Skin epidermis (tissue), 12 donors: ENCODE results near the gene CEP41.
A peak's percentile ranks its signal among the peaks of the same experiment; 100 is the strongest.
"Not testable (repeated sequence)": the region's sequence is repeated elsewhere in the genome, so short reads cannot be mapped to it uniquely, and the experiment has no call there.

ENCODE experiments used
- H3K27ac ChIP-seq, 21 experiments: fragments of 200-600 bp; sonication (generic) in 11 of 21; one replicate each; pipeline ENCODE4 v1.5.0; 2020; ENCODE audit warnings: mild to moderate bottlenecking in 3 of 21, inconsistent platforms in 2 of 21, moderate library complexity in 2 of 21
- H3K4me3 ChIP-seq, 7 experiments: fragments of 200-600 bp; sonication (generic) in 2 of 7; one replicate each; pipeline ENCODE4 v1.5.0; 2020; ENCODE audit warnings: inconsistent platforms in 2 of 7, mild to moderate bottlenecking in 2 of 7, moderate library complexity in 1 of 7

The CEP41 gene

DNA sequence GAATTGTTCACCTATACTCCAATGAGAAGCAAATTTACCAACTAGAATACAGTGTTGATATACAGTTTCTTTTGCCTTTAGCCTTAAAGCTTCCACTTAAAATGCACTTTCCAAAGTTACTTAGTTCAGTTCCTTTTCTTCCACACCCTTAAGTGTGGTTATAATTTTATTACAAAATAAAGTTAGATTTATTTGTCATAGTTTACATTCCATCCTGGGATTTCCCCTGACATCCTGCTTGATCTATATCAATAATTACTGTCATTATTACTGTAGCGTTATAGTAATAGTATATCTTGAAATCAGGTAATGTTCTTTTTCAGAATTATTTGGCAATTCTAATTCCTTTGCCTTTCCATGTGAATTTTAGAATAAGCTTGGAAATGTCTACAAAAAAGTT lies 27.8 kb upstream of the CEP41 start:
- no peak overlapping the region for H3K27ac ChIP-seq
- no peak overlapping the region for H3K4me3 ChIP-seq

DNA sequence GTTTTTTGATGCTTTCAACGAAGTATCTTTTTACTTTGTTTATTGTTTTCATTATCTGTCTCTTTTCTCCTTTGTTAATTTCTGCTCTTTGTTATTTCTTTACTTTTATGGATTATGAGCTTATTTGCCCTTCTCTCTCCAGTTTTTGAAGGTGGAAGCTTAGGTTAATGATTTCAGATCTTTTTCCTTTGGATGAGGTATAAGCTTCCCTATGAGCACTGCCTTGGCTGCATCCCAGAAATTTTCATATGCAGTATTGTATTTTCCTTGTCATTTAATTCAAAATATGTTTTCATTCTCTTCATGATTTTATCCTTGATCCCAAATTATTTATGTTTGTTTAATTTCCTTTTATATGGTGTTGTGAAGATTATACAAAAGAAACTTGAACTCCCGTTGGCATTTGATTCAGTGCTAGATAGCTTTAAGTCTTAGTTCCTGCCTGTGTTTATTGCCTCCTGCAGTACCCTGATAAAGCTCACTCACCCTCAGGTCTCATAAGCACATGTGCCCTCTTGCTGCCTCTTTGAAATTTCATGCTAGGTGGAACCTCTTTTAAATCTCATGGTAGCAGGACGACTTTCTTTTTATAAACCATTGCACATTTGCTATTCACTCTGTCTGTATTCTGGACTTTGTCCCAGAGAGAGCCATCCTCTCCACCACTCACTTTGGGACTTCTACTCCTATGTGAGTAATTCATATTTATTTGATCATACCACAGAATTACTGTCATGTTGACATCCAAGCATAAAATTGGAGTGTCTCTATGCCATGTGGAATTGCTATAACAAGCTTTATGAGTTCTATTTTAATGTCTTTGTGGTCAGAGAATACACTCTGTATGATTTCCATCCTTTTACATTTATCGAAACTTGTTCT lies 23.0 kb upstream of the CEP41 start:
- H3K27ac ChIP-seq: no peak overlapping the region
- H3K4me3 ChIP-seq: no peak overlapping the region

DNA sequence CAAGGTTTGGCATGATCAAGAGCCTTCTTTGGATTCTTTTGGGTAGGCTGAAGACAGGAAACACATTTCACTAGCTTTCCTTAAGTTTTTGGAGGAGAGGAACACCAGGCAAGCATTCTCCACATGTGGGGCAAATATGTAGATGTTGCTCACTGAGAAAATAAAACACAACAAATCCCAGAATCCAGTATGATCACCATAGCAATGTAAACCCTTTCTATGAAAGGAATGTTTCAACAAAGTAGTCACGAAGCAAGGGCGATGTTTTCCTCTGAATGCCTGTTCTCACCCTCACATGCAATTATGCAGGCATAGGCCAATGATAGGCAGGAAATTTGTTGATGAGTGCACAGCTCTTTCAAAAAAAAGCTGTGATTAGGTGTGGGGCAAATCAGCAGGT lies 20.5 kb upstream of the CEP41 start:
- Histone ChIP-seq H3K27ac (no peak overlapping the region), H3K4me3 (no peak overlapping the region)

DNA sequence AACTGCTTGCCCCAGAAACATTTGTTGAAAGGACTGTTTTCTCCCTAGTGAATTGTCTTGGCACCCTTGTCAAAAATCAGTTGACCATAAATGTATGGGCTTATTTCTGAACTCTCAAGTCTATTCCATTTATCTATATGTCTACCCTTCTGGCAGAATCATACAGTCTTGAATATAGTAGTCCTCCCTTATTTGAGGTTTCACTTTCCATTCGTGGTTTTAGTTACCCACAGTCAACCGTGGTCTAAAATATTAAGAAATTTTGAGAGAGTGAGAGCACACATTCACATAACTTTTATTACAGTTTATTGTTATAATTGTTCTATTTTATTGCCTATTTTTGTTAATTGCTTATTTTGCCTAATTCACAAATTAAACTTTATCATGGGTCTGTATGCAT lies 17.4 kb upstream of the CEP41 start:
- Histone ChIP-seq H3K27ac (no peak overlapping the region), H3K4me3 (no peak overlapping the region)

- no peak overlapping the region for H3K4me3 ChIP-seq
- H3K27ac ChIP-seq: no peak overlapping the region
Observed at GRCh38 chr7:130454959-130455358, 14.1 kb upstream of the CEP41 start.

GRCh38 chr7:130452951-130453350 lies 12.1 kb upstream of the CEP41 start:
- H3K27ac ChIP-seq: no peak overlapping the region

DNA sequence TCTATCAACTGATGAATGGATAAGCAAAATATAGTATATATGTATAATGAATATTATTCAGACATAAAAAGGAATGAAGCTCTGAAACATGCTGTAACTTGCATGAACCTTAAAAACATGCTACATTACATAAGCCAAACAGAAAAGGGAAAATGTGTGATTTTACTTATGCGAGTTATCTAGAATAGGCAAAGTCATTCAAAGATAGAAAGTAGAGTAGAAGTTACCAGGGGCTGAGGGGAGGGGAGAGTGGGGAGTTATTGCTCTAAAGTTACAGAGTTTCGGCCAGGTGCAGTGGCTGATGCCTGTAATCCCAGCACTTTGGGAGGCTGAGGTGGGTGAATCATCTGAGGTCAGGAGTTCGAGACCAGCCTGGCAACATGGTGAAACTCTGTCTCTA lies 10.5 kb upstream of the CEP41 start:
- H3K27ac ChIP-seq, H3K4me3 ChIP-seq: not testable (repeated sequence)

More at GRCh38 chr7:130452951-130453350, 12.1 kb upstream of the CEP41 start:
- no peak overlapping the region for H3K4me3 ChIP-seq

DNA sequence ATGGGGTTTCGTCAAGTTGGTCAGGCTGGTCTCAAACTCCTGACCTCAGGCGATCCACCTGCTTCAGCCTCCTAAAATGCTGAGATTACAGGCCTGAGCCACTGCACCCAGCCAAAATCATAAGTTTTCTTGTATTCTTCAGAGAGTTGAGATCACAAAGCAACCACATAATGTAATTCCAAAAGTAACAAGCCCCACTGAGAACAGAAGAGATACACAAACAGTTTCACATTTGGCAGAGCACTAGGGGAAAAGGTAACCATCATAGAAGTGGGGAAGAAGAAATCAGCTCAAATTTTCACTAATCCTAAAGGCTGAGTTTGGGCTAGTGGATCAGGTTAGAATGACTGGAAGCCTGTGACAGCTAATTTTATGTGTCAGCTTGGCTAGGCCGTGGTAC lies 5.4 kb upstream of the CEP41 start:
- Histone ChIP-seq H3K4me3 (no peak overlapping the region), H3K27ac (no peak overlapping the region)

DNA sequence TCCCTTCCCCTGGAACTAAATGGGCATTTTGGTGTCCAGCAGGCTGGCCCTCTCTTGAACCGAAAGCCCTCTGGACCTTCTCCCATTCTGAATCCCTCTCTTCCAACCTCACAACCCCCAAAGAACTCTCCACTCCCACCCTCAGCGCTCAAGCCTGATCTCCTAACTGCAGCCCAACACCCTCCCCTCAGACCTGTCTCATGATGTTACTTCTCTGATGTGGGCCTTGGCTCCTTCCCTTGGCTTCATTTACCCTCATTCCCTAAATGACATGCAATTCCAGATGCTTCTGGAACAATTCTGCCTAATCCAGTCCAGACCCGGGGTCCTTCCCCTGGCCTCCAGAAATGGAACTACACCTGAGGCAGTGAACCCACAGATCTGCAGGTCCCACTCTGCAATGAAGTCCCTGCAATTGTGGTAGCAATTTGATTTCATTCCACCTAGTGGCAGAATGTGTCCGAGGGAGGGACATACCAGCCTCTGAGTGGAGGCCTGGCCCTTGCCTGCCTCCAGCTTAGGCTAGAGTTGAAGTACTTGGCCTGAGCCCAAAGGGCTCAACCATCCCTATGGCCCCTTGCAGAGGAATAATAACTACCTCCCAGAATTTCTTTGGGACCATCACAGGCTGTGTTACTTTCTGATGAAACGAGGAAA lies 4.1 kb upstream of the CEP41 start:
- Histone ChIP-seq H3K27ac (no peak overlapping the region), H3K4me3 (no peak overlapping the region)

- no peak overlapping the region for H3K4me3 ChIP-seq
- H3K27ac ChIP-seq: no peak overlapping the region
Observed at GRCh38 chr7:130444234-130444633, 3.4 kb upstream of the CEP41 start.

DNA sequence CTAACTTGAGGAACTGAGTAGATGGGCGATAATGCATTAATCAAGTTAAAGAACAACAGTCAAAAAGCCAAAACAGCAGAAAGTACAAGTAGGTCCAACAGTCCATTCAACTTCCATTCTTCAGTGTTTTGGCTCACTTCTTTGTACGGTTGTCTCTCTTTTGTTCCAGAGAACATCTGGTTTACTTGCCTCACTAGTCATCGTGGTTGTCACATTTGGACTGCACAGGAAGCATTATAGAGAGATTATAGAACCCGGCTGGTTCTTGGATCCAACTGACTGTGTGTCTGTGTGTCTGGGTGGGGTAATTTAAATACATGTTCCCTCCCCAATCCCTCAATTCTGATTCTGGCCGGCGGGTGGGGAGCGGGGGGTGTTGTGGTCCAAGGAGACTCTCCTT lies 1.8 kb upstream of the CEP41 start:
- Histone ChIP-seq H3K27ac (no peak overlapping the region), H3K4me3 (no peak overlapping the region)

DNA sequence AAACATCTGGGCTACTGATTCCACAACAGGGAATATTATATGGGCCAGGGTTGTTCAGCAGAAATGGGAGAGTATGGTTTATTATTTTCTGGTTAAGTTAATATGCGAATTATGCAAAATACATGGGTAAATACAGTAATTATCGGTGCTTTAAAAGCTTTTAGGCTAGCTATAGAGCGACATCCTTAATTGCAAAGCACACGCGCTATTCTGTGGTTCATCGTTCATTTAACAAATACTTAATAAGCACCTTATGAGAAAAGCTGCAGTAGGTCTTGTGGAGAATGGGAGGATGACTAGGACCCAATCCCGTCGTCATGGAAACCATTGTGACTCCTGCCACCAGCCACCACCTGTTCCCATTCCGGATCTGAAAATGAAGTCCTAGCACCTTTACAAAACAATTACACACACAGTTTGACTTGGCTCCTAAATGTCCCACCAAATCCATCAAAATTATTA lies 623 bp upstream of the CEP41 start:
- Histone ChIP-seq H3K27ac (peak overlapping the region in 19 of 21 experiments; percentile 70 to 95 (median 87)), H3K4me3 (peak overlapping the region; percentile 42 to 87 (median 68))

DNA sequence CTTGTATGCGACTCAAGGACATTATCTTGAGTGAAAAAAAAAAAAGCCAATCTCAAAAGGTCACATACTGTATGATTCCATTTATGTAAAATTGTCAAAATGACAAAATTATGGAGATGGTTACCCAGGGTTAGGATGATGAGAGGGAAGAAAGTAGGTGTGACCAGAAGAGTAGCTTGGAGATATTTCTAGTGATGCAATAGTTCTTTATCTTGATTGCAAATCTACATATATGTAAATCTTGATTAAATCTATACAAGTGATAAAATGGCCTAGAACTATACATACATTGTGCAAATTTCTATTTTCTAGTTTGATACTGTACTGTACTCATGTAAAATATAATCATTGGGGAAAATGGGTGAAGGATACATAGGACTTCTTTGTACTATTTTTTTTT lies 4.6 kb downstream of the CEP41 start:
- Histone ChIP-seq H3K4me3 (no peak overlapping the region), H3K27ac (no peak overlapping the region)

GRCh38 chr7:130435311-130435854 lies 5.4 kb downstream of the CEP41 start:
- Histone ChIP-seq H3K4me3 (no peak overlapping the region), H3K27ac (no peak overlapping the region)

GRCh38 chr7:130433301-130433700 lies 7.5 kb downstream of the CEP41 start:
- Histone ChIP-seq H3K4me3 (no peak overlapping the region), H3K27ac (no peak overlapping the region)

DNA sequence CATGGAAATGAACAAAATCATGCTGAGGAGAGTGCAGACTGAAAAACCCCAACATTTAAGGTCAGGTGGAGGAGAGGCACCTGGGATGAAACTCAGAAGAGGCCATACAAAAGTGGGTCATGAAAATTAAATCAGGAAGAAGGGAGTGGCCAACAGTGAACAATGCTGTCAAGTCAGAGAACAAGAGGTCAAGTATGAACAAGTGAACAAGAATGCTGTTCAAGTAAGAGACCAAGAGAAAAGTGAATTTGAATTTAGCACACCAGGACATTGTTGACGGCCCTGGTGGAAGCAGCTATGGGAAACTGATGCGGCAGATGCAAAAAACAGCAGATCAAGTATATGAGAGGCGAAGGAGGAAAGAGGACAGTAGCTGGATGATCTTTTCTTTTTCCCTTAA lies 7.9 kb downstream of the CEP41 start:
- no peak overlapping the region for H3K27ac ChIP-seq
- H3K4me3 ChIP-seq: no peak overlapping the region

DNA sequence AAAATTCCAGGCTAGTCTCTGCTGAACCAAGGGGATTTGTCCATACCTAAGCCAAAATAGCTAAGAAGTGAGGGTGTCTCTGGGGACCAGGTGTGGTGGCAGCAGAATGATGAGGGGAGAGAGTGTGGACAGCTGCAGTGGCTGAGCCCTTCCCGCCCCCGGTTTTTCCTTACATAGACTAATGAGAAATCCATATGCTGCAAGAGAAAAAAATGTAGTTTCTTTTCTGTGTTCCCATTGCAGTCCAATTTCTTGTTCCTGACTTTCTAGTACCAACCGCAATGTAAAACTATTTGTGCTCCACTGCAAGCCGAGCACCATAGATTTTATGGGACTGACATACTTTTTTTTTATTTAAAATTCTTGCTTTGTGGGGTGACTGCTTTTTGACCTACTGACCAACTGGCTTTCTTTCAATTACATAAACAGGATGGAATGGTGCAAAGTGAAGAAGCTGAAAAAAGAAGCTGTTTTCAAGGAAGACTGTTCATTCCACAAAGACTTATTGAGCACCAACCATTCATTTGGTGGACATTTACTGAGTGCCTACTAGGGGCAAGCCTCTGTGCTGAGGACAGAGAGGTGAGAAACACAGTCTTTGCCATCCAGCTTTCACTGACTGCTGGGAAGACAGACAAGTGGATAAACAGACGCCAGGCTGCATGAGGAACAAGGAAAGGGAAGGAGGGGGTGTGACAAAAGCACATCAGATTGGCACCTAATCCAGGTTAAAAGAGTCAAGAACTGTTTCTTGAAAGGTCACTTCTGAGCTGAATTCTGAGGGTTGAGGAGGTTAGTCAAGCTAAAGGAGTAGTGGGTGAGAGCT lies 9.8 kb downstream of the CEP41 start:
- Histone ChIP-seq H3K4me3 (peak overlapping the region in 1 of 7 experiments; percentile 3), H3K27ac (peak overlapping the region in 4 of 21 experiments; percentile 13 to 53 (median 24))

DNA sequence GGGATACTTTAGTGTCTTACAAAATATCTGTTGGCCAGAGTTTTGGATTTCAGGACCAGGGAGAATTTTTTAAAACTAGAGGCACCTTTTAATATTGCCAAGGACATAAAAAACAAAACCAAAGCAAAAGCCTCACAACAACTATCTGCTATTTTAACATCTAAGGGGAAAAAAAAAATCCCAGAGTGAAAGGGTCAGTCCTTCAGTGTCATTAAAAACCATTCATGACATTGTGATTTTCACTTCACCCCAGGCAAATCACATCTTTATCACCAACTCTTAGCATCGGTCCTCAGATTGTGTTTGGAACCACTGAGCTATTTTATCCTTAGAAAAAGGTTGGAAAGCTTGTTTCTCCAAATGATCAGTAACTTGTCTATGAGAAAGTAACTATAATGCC lies 10.7 kb downstream of the CEP41 start:
- H3K4me3 ChIP-seq: no peak overlapping the region
- H3K27ac ChIP-seq: peak overlapping the region in 3 of 21 experiments; percentile 13 to 27 (median 20)

- no peak overlapping the region for H3K27ac ChIP-seq
- no peak overlapping the region for H3K4me3 ChIP-seq
Observed at GRCh38 chr7:130429019-130429418, 11.8 kb downstream of the CEP41 start.

DNA sequence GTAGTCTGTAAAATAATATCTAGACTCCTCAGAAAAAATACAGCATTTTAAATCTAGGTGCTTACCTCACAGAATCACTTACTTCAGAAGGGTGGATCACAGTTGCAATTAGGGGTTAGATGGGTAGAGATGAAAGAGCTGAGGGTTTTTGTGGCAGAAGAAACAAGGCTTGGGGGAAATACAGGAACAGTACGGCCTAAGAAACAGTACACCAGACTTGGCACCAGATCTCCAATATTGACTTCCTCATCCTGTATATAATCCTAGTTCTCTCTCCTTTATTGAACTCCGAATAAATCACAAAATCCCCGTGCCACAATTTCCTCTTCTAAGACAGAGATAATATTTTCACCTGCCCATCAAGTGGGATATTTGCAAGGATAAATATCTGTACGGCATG lies 14.3 kb downstream of the CEP41 start:
- H3K27ac ChIP-seq: no peak overlapping the region
- no peak overlapping the region for H3K4me3 ChIP-seq
